Measurements from ENCODE around the gene CPB1. TPM values are rescaled to one million over a fixed set of nuclear protein-coding genes. Genes with fewer than 3 reads are reported as not detected.

Gene CPB1
- total RNA-seq, 1 donor from 2014 or later, result 5.6 TPM

DNA sequence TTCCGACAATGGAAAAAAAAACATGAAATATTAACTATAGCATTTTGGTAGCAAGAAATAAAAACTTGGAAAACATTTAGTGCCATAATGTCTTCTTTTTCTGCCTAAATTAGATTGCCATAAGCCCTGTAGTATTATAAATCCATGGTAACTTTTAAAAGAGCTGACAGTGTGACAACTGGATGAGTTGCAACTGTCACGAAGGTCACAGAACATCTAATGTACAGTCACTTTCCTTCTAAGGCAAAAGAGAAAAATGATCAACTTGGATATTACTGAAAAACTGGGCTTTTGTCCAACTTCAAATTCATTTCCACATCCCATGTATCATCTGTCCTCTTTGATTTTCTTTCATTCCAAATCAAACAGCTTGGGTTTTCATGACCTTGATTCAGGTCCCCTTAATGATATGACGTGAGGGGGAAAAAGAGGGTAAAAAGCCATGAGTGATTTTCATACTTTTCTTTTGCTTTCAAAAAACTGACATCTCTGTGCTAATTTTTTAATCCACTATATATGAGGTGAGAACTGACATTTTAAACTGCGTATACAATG lies 602 bp downstream of the CPB1 start:
- no peak for DNase-seq (ENCODE audit: low spot score)

DNA sequence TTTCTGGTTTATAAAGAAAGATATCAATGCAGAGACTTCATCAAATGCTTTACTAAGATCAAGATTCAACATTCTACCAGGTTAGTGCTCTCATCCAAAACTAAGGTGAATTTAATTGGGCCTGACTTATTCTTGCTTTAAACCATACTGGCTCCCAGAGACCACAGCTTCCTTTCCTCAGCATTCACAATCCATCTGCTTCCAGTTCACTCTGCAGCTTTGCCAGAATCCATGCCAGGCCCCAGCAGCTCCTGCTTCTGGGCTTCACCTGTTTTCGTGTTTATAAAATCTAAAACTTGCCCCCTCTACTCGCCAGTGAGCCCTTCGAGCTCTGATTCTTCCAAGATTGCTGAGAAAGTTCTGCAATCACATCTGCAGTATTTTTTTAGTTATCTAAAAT lies 2.3 kb downstream of the CPB1 start:
- no peak for DNase-seq (ENCODE audit: low spot score)

- no peak for DNase-seq (ENCODE audit: low spot score)
Measured at GRCh38 chr3:148833223-148833622, 5.6 kb downstream of the CPB1 start.

DNA sequence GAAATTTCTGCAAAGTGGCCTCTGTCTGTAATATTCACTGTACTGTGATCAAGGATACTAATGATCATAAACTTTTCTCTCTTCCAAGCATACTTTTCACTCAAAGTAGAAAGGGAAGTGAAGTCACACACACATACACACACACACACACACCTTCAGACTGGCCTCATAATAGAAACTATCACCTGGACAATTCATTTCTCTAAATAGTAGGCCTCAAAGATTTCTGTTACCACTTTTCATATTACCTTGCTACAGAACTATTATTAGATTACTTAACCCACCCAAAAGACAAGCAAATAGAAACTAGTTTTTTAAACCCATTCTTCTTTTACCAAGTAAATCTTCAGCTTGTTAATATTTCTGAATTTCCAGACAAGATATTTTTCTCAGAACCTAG lies 12.2 kb downstream of the CPB1 start:
- DNase-seq (ENCODE audit: low spot score), result no peak

DNA sequence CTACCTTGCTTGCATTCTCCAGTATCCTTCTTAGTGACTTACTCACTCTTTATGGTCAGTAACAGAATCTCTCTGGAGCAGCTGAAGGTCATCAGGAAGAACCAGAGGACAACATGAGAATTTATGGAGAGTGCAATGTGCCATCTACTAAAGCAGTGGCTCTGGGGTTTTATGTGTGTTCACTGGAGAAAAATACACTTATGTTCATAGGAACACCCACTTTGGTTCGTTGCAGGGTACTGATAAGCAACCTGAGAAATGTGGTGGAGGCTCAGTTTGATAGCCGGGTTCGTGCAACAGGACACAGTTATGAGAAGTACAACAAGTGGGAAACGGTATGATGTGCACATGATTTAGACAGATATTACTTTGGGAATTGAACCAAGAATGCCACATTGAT lies 12.8 kb downstream of the CPB1 start:
- no peak for DNase-seq (ENCODE audit: low spot score)

- no peak for DNase-seq (ENCODE audit: low spot score)
Measured at GRCh38 chr3:148845756-148846395, 18.3 kb downstream of the CPB1 start.

- DNase-seq (ENCODE audit: low spot score), result no peak
Measured at GRCh38 chr3:148847351-148847750, 19.7 kb downstream of the CPB1 start.

- DNase-seq (ENCODE audit: low spot score), result no peak
Measured at GRCh38 chr3:148848410-148848809, 20.8 kb downstream of the CPB1 start.

GRCh38 chr3:148852271-148852992 lies 24.8 kb downstream of the CPB1 start:
- no peak for DNase-seq (ENCODE audit: low spot score)

DNA sequence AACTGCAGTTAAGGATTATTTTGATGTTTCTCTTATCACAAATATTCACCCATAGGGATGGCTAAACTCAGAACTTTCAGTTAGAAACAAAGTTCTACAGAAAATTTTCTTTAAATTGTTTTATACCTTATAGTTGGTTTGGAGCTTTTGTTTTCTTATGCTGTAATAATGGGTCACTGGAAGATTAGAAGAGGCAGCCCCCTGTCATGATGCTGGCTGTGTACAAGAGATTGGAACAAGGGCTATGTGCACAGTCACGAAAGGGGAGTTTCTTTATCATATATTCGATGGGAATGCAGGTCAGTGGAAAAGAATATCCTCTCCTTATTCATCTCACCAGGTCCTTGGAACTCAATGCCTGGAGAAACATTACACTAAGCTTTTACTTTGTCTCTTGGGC lies 25.5 kb downstream of the CPB1 start:
- no peak for DNase-seq (ENCODE audit: low spot score)

DNA sequence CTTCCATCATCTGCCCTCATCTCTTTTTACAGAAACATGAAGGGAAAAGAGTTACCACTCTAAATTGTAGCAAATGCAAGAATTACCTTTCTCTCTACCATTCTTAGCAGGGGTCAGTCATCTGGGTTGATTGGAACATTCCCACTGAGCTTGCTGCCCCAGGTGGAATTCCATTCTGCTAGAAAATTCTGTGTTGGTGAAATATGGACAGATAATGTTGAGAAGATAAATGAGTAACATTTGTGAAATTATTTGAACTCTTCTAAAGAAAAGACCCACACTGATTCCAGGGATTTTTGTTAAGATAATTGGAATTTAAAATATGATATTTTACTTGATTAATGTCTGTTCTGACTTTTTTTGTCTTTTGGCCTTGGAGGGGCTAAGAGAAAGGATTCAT lies 26.4 kb downstream of the CPB1 start:
- no peak for DNase-seq (ENCODE audit: low spot score)

- no peak for DNase-seq (ENCODE audit: low spot score)
Measured at GRCh38 chr3:148856384-148856783, 28.8 kb downstream of the CPB1 start.

DNA sequence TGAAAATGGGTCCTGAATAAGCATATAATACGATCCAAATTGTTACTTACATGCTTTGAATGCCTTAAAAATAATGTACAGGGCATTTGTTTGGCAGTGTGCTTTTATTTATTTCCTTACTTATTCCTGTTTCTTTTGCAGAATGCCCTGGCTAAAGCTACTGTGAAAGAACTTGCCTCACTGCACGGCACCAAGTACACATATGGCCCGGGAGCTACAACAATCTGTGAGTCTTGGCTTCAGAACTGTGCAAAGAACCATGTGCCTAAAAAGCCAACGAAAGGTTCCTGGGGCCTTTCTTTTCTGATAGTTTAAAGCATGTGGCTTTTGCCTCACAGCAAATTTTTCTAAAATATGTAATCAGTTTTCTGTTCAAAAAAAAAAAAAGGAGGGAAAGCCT lies 29.7 kb downstream of the CPB1 start:
- no peak for DNase-seq (ENCODE audit: low spot score)

DNA sequence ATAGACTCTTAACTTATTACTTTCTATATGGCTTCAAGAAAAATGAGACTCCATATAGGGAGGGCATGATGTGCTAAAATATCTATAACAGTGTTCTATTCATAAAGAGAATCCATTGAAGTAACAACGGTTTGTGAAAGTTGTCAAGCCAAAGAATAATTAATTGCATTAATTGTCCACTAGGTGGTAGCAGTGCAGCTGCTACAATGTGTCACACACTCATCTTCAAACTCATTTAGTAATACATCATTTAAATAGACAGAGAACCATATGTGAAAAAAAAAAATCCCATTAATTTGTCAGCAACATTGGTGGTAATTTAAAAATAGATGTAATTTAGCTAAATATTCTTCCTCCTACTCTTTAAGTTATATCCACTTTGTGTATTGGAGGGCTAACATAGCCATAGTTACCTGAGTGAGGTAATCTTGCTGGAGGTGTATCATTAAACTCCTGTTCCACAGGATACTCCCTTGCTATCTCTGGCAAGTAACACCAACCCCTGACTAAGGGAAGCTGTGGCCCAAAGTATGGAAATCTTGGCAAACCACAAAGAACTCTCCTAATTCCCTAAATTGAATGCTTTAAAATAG lies 33.8 kb downstream of the CPB1 start:
- no peak for DNase-seq (ENCODE audit: low spot score)

- no peak for DNase-seq (ENCODE audit: low spot score)
Measured at GRCh38 chr3:148863297-148863696, 35.7 kb downstream of the CPB1 start.

- DNase-seq (ENCODE audit: low spot score), result no peak
Measured at GRCh38 chr3:148863814-148864213, 36.2 kb downstream of the CPB1 start.

- no peak for DNase-seq (ENCODE audit: low spot score)
Measured at GRCh38 chr3:148865049-148865448, 37.4 kb downstream of the CPB1 start, which contains the start of gene CPA3. Gene CPA3, plus strand, starts transcription at chr3:148865296. Its CDS starts 12 bp downstream, at chr3:148865308.

DNA sequence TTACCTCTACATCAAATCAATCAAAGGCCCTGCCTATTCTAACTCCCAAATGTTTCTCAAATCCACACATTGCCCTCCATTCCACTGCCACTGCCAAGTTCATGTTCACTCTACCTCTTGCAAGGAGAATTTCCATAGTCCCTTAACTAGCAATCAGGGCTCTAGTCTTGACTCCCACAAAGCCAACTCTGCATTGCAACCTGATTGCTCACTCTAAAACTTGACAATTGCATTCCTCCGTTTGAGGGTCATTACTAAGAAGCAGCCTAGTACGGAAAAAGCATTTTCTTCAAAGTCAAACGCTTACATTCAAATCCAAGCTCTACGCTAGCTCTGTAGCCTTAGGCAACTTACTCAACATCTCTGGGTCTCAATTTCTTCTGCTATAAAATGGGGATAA lies 38.6 kb downstream of the CPB1 start:
- no peak for DNase-seq (ENCODE audit: low spot score)

DNA sequence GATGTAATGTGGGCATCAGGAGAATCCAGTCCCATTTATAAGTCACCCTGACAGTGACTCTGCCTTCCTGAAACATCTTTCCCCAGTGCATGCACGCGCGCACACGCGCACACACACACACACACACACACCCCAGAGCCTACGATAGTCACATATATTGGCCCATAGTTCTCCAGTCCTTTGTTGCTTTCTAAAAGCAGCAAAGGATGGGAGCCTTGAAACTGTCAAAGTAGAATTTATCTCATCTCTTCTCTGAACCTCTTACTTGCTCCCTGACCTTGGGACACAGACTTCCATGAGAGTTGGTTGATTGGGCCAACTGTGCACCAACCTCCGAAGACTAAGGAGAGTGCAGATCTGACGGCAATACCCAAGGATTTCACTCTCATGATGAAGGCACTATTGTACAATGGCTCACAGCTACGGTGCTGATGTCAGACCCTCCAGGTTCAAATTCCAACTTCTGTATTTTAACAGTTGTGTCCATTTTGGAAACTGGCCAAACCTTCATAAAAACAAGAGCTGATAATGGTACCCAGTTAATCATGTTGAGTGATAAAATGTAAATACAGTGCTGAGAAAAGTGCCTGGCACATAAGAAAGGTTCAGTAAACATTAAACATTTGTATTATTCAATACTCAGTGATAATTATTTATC lies 45.8 kb downstream of the CPB1 start:
- DNase-seq (ENCODE audit: low spot score), result no peak

- no peak for DNase-seq (ENCODE audit: low spot score)
Measured at GRCh38 chr3:148873977-148874376, 46.4 kb downstream of the CPB1 start.

DNA sequence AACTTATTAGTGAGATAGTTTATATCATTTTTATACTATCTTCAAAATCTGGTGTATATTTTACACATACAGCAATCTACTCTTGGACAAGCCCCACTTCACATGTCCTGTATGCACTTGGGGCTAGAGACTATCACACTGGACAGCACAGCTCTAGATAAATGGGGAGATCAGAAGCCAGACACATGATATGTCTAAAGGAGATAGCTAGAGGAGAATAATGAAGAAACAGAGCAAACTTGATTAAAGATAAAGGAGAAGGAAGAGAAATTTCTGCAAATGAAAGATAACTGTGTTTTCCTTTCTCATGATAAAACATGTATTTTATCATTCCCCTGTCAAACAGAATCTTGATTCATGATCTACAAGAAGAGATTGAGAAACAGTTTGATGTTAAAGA lies 50.5 kb downstream of the CPB1 start:
- no peak for DNase-seq (ENCODE audit: low spot score)

- DNase-seq (ENCODE audit: low spot score), result no peak
Measured at GRCh38 chr3:148879256-148879655, 51.6 kb downstream of the CPB1 start.

Data from mesenteric fat pad (tissue), 1 donor.